Large intestine (tissue), 3 donors: ENCODE measurements around the gene NPR2. TPM values are rescaled to one million over a fixed set of nuclear protein-coding genes. Genes with fewer than 3 reads are reported as not detected.

Experiments used
- DNase-seq, 2 donors: peaks; one replicate each; pipeline versions ENCODE4 v3.0.0 to v3.0.0-alpha.2; 2013
- H3K27ac ChIP-seq: one replicate; pipeline ENCODE4 v1.5.1; 2013; ENCODE audit warnings: low read length
- H3K27me3 ChIP-seq: 2 replicates; pipeline ENCODE4 v1.6.1; 2013; ENCODE audit warnings: low read length; ENCODE audit not compliant: control insufficient read depth, insufficient read depth
- H3K36me3 ChIP-seq: 2 replicates; pipeline ENCODE4 v1.6.1; 2013; ENCODE audit warnings: low read length; ENCODE audit not compliant: control insufficient read depth, insufficient read depth
- H3K4me1 ChIP-seq: one replicate; pipeline ENCODE4 v1.6.1; 2013; ENCODE audit warnings: low read length; ENCODE audit not compliant: control insufficient read depth, insufficient read depth
- H3K4me3 ChIP-seq: one replicate; pipeline ENCODE4 v1.5.1; 2013; ENCODE audit warnings: low read length
- H3K9me3 ChIP-seq: one replicate; pipeline ENCODE4 v1.6.1; 2013; ENCODE audit warnings: mild to moderate bottlenecking, low read depth, low read length, moderate library complexity; ENCODE audit not compliant: control insufficient read depth
- WGBS: methylation state at CpG from one replicate; pipeline ENCODE4 v1.1.5; 2013; ENCODE audit warnings: low lambda C conversion rate; ENCODE audit not compliant: insufficient coverage; 5-methylcytosine and 5-hydroxymethylcytosine counted together
- polyA plus RNA-seq: library from polyadenylated mRNA; unstranded; fragments of 120-200 nt; gene quantifications from one replicate; pipeline ENCODE4 v1.2.1, GENCODE V29; 2013

NPR2 gene
- polyA plus RNA-seq, 1 donor: 15.3 TPM

DNA sequence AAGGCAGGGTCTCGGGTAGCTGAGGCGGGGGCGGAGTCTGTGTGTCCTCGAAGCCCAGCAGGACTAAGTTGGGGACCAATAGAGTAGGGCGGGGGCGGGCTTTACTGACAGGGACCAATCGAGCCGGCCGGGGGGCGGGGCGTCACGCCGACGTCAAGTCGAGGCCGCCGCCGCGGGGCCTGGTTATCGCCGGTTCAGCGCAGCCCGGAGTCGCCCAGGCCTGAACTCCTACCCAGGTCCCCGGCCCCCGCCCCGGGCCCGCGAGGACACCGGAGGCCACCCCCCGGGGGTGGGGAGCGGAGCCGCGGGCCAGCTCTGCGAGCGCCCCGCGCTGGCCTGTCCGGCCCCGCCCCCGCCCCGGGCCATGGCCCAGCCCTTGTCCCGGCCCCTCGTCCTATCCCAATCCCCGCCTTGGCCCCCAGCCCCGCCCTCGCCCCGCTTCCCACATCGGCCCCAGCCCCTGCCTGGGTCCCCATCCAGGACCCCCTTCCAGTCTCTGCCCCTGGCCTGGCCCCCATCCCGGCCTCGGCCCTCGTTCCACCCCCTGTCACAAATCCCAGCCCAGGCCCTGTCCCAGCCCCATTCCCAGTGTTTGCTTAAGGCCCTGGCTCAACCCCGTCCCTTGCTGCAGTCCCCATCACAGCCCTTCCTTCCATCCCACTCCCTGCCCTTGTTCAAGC, 37.8 kb downstream of the NPR2 start, which contains the start of gene TMEM8B:
Gene TMEM8B (plus strand): TSS at position 145 of the 680 bp plus-strand sequence. CDS start 220 bp downstream, at position 365.
- Histone ChIP-seq H3K27me3 (no peaks in the 10 kb centered on the region), H3K27ac (peak within 1 kb of the TSS; percentile 96), H3K9me3 (no peaks in the 10 kb centered on the region), H3K4me1 (peaks cover 47% of the 10 kb centered on the region), H3K4me3 (peak within 1 kb of the TSS; percentile 85), H3K36me3 (no peaks in the 10 kb centered on the region)
- WGBS: 0% methylated on average over 1 of the region's 53 CpGs
- peak; percentile 94 to 97 for DNase-seq

DNA sequence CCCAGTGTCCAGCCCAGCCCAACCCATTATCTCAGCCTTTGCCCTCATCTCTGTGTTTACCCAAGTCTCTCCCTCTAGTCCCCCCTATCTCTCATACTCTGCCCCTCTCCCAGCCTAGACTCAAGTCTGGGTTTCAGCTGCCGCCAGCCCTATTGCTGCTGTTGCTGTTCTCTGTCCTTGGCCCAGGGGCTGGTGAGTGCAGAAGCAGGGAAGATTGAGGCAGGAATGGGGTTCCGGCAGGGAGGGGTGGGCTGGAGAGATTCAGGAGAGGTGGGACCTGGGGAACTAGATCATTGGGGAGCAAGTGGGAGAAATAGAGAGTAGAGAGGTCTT, 38.3 kb downstream of the NPR2 start:
- Histone ChIP-seq H3K27me3 (no peaks in the 10 kb centered on the region), H3K4me3 (peak overlapping the region; percentile 85), H3K27ac (peak overlapping the region; percentile 96), H3K36me3 (peaks cover 3% of the 10 kb centered on the region), H3K9me3 (no peaks in the 10 kb centered on the region), H3K4me1 (peaks cover 52% of the 10 kb centered on the region)
- no peak for DNase-seq
- no CpG with 5 or more reads among the region's 2 CpGs for WGBS

DNA sequence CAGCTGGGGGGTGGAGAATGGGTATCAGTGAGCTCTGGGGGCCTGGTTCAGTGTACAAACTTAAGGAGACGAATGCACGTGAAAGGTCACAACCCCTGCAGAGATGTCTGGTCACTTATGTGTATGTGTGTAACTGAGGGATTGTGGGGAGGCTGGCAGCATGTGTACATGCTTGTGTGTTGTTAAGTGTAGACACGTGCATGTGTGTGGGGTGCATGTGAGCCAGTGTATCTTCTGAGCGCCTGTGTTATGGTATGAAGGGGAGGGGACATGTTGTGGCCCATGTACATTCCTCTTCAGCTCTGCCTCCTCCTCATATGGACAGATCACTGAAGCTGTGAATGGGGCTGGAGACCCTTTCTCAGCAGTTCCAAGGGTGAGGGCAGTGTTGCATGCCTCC, 39.6 kb downstream of the NPR2 start:
- peaks cover 11% of the 10 kb centered on the region for H3K36me3 ChIP-seq
- no CpG with 5 or more reads among the region's 4 CpGs for WGBS
- H3K27ac ChIP-seq: no peak overlapping the region
- peak overlapping the region; percentile 85 for H3K4me3 ChIP-seq
- H3K27me3 ChIP-seq: no peaks in the 10 kb centered on the region
- no peak for DNase-seq
- peaks cover 65% of the 10 kb centered on the region for H3K4me1 ChIP-seq
- no peaks in the 10 kb centered on the region for H3K9me3 ChIP-seq

DNA sequence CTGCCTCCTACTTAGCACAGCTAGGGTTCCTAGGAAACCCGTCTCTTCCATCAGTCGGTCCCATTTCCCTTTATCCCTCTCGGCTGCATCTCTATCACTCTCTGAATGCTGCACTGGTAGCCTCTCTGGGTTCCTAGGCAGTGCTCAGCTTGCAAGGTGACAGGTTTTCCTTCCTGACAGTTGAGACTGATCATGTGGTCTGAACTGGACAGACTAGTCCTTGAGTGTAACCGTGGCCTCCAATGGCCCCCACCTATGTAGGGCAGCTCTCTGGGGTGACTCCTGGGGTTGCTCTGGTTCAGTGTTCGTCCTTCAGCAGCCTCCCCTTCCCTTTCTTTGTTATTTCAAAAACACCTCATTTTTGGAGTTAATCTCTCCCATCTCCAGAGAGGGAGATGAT, 41.4 kb downstream of the NPR2 start:
- Histone ChIP-seq H3K27me3 (no peaks in the 10 kb centered on the region), H3K27ac (peak overlapping the region; percentile 89), H3K36me3 (peaks cover 16% of the 10 kb centered on the region), H3K4me1 (peaks cover 73% of the 10 kb centered on the region), H3K4me3 (no peak overlapping the region), H3K9me3 (no peaks in the 10 kb centered on the region)
- WGBS: no CpG with 5 or more reads among the region's 5 CpGs
- DNase-seq: peak; percentile 41 to 66

DNA sequence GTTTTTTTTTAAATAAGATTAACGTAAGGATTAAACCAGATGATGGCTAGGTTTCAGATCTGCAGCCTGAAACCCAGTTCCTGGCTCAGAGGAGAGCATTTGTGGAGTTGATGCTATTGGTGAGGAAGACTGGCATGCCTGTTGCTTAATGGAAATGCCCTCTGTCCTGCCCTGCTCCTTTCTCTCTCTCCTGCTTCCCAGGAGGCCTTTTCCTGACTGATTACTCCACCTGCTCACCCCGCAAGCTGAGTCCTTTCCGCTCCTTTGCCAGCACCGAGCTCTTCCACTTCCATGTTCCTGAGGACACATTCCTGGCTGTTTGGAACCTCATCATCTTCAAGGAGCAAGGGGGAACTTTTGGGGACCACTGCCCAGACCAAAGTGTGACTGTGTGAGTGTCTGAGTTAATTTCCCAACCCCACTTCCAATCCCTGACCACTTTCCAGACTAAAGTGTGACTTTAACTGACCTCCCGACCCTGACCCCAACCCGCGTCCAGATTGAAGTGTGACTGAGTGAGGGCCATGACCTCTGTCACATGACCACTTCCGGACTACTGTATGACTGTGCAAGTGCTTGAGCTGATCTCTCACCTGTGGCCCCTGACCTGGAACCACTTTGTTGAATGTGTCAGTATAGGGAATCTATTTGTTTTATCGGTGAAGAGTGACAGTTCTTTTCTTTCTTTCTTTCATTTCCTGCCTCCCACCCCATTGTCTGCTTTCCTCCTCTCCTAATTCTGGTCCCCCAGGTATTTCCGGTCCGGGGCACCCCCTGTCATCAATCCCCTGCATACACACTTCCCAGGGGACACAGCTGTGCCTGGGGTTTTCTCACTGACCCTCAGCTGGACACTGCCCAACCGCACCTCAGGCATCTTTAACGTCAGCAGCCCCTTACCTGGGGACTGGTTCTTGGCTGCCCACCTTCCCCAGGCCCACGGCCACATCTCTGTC, 43.1 kb downstream of the NPR2 start:
- H3K27ac ChIP-seq: peak overlapping the region; percentile 89
- H3K27me3 ChIP-seq: no peaks in the 10 kb centered on the region
- WGBS: 100% methylated on average over 1 of the region's 14 CpGs
- peaks cover 16% of the 10 kb centered on the region for H3K36me3 ChIP-seq
- H3K4me1 ChIP-seq: peaks cover 68% of the 10 kb centered on the region
- no peak for DNase-seq
- no peaks in the 10 kb centered on the region for H3K9me3 ChIP-seq
- H3K4me3 ChIP-seq: no peak overlapping the region

DNA sequence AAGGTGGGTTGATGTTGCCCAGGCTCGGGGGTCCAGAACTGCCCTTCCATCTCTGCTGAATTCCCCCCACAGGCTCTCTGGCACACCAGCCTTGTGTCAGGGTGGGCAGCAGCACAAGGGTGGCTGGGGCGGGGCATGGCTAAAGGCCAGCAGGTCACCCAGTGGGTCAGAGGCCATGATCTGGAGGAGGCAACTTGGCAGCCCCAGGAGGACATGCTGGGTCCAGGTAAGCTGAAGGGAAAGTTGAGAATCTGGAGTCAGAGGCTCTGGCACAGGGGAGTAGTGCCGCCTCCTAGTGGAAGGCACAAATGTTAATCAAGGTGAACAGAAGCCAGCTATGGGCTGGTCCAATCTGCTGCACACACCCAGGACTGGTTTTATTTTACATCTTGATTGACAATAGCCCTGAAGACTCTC, 43.8 kb downstream of the NPR2 start:
- Histone ChIP-seq H3K27me3 (no peaks in the 10 kb centered on the region), H3K4me3 (no peak overlapping the region), H3K36me3 (peaks cover 16% of the 10 kb centered on the region), H3K9me3 (no peaks in the 10 kb centered on the region), H3K4me1 (peaks cover 64% of the 10 kb centered on the region), H3K27ac (peak overlapping the region; percentile 89)
- WGBS: no CpG with 5 or more reads among the region's 3 CpGs
- no peak for DNase-seq

DNA sequence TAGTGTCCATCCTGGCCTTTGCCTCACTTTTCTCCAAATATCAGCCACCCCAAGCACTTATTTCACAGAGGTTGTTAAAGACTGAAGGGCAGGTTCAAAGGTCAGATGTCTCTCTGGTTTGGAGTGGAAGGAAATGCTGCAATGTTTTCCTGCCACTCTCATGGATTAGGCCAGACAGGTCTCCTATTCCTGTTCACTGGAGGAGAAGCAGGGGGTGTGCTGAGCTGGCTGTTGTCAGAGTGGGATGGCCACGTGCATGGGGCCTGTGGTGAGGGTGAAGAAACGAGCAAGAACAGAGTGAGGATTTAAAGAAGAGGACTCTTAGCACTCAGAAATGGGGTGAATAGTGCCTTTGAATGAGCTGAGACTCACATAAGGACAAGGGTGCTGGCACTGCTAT, 44.4 kb downstream of the NPR2 start:
- WGBS: no CpG with 5 or more reads among the region's 2 CpGs
- peak in 1 of 2 donors; percentile 63 for DNase-seq
- Histone ChIP-seq H3K36me3 (peaks cover 16% of the 10 kb centered on the region), H3K27me3 (no peaks in the 10 kb centered on the region), H3K27ac (peak overlapping the region; percentile 89), H3K9me3 (no peaks in the 10 kb centered on the region), H3K4me3 (no peak overlapping the region), H3K4me1 (peaks cover 58% of the 10 kb centered on the region)

DNA sequence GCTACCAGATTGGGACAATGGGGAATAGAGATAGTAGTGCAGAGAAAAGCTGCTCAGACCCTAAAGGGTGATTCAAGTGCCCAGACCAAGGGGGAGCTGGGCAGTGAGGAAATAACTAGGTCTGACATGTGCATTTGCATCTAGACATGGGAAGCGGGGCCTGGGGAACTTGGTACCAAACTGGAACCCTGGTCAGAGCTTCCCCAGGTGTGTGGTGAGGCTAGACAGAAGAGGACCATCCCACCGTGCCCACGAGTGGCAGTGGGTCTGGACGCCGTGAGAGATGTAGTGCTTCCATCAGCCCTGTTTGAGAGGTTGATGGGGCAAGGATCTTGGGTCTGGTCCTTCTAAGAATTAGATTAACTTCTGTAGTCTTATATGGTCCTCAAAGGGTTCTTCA, 45.2 kb downstream of the NPR2 start:
- Histone ChIP-seq H3K27ac (no peak overlapping the region), H3K27me3 (no peaks in the 10 kb centered on the region), H3K4me3 (no peak overlapping the region), H3K9me3 (no peaks in the 10 kb centered on the region), H3K4me1 (peaks cover 50% of the 10 kb centered on the region), H3K36me3 (peaks cover 23% of the 10 kb centered on the region)
- no peak for DNase-seq
- no CpG with 5 or more reads among the region's 5 CpGs for WGBS

DNA sequence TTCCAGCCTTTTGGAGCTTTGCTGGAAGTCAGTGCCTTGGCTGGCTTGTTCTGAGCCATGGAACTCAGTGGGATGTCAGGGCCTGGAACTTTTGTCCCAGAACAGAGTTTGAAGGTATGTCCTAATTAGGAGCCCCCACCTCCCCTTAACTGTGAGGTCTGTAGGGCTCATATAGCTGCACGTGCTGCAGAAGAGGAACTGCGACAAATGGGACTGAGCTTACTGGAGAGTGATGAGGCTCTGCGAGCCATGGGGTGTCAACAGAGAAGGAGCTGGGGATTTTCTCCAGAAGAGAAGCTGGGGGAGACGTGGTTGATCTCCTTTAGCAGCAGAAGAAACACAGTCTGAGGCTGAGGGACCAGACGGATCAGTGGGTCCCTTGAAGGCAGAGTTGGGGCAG, 48.5 kb downstream of the NPR2 start:
- no peaks in the 10 kb centered on the region for H3K27me3 ChIP-seq
- H3K36me3 ChIP-seq: peaks cover 32% of the 10 kb centered on the region
- no peak for DNase-seq
- no CpG with 5 or more reads among the region's 5 CpGs for WGBS
- no peaks in the 10 kb centered on the region for H3K9me3 ChIP-seq
- H3K4me3 ChIP-seq: no peak overlapping the region
- H3K27ac ChIP-seq: no peak overlapping the region
- peaks cover 18% of the 10 kb centered on the region for H3K4me1 ChIP-seq

DNA sequence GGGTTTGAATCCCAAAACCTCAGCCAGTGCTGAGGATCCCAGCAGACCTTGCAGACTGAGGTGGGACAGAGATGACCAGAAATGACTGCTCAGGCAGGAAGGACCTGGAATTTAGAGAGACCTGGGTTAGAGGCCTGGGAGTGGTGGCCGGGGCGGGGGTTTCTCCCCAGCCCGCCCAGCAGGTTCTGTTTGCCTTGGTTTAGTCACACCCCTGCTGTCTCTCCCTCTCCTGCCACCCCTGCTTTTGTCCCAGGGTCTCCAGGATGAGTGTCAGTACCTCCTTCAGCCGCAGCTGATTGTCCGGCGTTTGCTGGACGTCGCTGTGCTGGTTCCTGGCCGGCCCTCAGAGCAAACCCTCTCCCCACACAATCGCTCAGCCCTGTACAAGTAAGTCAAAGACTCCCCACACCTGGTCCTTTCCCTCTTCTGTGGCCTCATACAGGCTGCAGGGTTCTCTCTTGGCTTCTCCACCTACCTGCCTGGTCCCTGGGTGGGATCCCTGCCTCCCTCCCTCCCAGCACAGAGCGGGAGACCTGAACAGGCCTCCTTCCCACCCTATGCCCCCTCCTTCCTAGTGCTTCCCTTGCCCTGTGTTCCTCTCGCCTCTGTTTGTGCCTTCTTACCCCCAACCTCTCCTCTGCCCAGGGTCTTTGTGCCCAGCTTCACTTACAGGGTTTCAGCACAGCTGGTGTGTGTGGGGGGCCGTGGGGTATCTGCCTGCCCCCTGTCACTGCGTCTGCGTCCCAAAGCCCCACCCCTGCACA, 49.7 kb downstream of the NPR2 start:
- peaks cover 26% of the 10 kb centered on the region for H3K36me3 ChIP-seq
- WGBS: no CpG with 5 or more reads among the region's 15 CpGs
- DNase-seq: no peak
- H3K27ac ChIP-seq: no peak overlapping the region
- no peaks in the 10 kb centered on the region for H3K27me3 ChIP-seq
- H3K4me3 ChIP-seq: no peak overlapping the region
- H3K9me3 ChIP-seq: no peaks in the 10 kb centered on the region
- peaks cover 10% of the 10 kb centered on the region for H3K4me1 ChIP-seq
